Mucosa of descending colon (tissue), 3 donors: ENCODE measurements around the gene TMEM9B. TPM values are rescaled to one million over a fixed set of nuclear protein-coding genes. Genes with fewer than 3 reads are reported as not detected.

Source experiments
- ATAC-seq: fragments of 200-7000 bp; cut with Tn5 transposase; one replicate; pipeline ENCODE4 v1.9.1; 2020; ENCODE audit warnings: mild to moderate bottlenecking, moderate library complexity
- DNase-seq, 3 donors: peaks; one replicate each; pipeline ENCODE4 v3.0.0-alpha.2; 2020
- H3K36me3 ChIP-seq: fragments of 200-600 bp; one replicate; pipeline ENCODE4 v1.8.0; 2021; ENCODE audit warnings: low read depth, mild to moderate bottlenecking
- H3K4me1 ChIP-seq: fragments of 200-600 bp; one replicate; pipeline ENCODE4 v1.8.0; 2021; ENCODE audit warnings: low read depth, mild to moderate bottlenecking
- H3K4me3 ChIP-seq: fragments of 200-600 bp; one replicate; pipeline ENCODE4 v1.8.0; 2021; ENCODE audit warnings: mild to moderate bottlenecking
- H3K9me3 ChIP-seq: fragments of 200-600 bp; one replicate; pipeline ENCODE4 v1.8.0; 2021; ENCODE audit warnings: mild to moderate bottlenecking
- intact Hi-C, 2 donors: fragments of 100-400 bp; cut with DNase I in 1 of 2; cut with micrococcal nuclease in 1 of 2; formaldehyde crosslinking; loops; one replicate each; pipeline versions ENCODE4 v1.11.0 to v1.11.1; 2022; cut with DNase I, micrococcal nuclease
- total RNA-seq, 3 donors: library from RNA; stranded (reverse); fragmentation: NEBNext Ultra II Directional in 2 of 3; extraction: Animal tissue kit (Norgen Biotek cat#: 25700) in 2 of 3; gene quantifications; one replicate each; pipeline versions ENCODE4 v1.2.1 to v1.2.4, GENCODE V29; 2021 to 2023
- TF ChIP-seq, protein P1 (sequence below): fragments of 200-600 bp; IDR thresholded peaks from one replicate; pipeline ENCODE4 v1.8.0; 2022; ENCODE audit warnings: antibody characterized with exemption, mild to moderate bottlenecking
- donor health status: DM: no; HTN: no; CAD: no; lungs with moderate emphysema.
- donor health status: DM: no; HTN: no; CAD: no.
- donor health status: DM: no; HTN: yes; CAD: no.

Gene TMEM9B
- total RNA-seq, 3 donors from 2014 or later, result 51.4 to 109 (median 78.4) TPM

DNA sequence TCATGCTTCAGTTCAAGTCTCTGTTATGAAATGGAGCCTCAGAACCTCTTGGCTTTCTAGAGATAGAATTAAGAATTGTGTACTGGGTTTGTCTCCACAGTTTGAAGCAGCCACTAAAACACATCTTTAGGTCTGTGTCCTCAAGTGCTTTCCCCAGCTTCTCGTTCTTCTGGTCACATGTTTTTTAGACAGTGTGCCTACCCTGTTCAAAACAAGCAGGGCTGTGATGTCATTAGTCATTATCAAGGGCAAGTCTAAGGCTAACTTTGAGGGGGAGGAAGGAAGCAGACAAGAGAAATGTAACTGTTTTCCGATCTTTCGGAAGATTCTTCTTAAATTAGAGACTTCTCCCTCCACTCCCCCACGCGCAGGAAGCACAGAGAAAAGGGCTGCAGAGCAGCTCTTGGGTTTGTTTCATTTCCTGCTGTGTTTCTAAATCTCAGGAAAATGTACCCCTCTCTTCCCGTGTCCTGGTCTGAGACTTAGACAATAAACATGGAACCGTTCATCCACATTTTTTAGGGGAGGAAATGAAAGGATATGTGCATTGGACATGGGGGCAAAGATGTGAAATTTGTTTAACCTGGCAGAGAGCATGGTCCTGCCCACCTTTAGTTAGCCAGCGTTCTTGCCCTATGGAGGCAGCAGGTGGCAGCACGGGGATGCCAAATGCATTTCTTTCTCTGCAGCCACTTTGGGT lies 50.1 kb downstream of the TMEM9B start:
- Histone ChIP-seq H3K4me1 (no peaks in the 10 kb centered on the region), H3K36me3 (no peaks in the 10 kb centered on the region), H3K9me3 (no peaks in the 10 kb centered on the region), H3K4me3 (no peak overlapping the region)
- intact Hi-C loops, result no loop called here
- TF ChIP-seq, protein P1, sequence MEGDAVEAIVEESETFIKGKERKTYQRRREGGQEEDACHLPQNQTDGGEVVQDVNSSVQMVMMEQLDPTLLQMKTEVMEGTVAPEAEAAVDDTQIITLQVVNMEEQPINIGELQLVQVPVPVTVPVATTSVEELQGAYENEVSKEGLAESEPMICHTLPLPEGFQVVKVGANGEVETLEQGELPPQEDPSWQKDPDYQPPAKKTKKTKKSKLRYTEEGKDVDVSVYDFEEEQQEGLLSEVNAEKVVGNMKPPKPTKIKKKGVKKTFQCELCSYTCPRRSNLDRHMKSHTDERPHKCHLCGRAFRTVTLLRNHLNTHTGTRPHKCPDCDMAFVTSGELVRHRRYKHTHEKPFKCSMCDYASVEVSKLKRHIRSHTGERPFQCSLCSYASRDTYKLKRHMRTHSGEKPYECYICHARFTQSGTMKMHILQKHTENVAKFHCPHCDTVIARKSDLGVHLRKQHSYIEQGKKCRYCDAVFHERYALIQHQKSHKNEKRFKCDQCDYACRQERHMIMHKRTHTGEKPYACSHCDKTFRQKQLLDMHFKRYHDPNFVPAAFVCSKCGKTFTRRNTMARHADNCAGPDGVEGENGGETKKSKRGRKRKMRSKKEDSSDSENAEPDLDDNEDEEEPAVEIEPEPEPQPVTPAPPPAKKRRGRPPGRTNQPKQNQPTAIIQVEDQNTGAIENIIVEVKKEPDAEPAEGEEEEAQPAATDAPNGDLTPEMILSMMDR, result peak; percentile 20
- DNase-seq (peak in 1 of 3 donors; percentile 44), ATAC-seq (no peak)

DNA sequence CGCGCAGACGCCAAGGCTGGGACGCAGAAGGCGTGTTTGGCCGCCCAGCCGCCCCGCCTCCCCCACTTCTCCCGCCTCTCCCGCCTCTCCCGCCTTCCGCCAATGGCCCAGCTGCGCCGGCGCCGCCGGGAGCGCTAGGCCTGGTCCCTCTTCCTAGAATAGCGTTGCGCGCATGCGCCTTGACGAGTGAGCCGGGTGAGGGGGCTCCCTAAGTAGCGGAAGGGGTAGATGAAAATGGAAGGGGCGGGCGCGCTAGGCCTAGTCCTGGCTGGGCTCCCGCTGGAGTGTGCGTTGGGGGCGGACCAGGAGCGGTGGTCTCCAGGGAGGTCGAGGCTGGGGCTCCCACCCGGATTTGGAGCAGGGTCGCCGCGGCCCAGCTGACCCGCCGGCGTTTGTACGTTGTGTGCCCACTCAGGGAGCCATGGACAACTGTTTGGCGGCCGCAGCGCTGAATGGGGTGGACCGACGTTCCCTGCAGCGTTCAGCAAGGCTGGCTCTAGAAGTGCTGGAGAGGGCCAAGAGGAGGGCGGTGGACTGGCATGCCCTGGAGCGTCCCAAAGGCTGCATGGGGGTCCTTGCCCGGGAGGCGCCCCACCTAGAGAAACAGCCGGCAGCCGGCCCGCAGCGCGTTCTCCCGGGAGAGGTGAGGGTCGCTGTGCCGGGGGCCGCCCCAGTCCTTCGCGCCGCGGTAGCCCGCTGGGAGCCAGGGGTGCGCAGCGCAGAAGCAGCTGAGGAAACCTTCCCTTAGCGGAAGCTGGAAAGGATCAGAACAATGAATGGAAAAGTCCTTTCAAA lies 53.0 kb downstream of the TMEM9B start, which contains the start of gene AKIP1:
Gene AKIP1, plus strand, starts transcription at position 161 of the 795 bp plus-strand sequence. Its CDS starts 261 bp downstream, at position 422.
- ATAC-seq (peak; percentile 98), DNase-seq (peak; percentile 93 to 96 (median 96))
- H3K4me3 ChIP-seq, result peak within 1 kb of the TSS; percentile 74
- H3K36me3 ChIP-seq, result no peaks in the 10 kb centered on the region
- H3K4me1 ChIP-seq, result no peaks in the 10 kb centered on the region
- TF ChIP-seq, protein P1, result no peak
- intact Hi-C loops, result no loop called here
- no peaks in the 10 kb centered on the region for H3K9me3 ChIP-seq

DNA sequence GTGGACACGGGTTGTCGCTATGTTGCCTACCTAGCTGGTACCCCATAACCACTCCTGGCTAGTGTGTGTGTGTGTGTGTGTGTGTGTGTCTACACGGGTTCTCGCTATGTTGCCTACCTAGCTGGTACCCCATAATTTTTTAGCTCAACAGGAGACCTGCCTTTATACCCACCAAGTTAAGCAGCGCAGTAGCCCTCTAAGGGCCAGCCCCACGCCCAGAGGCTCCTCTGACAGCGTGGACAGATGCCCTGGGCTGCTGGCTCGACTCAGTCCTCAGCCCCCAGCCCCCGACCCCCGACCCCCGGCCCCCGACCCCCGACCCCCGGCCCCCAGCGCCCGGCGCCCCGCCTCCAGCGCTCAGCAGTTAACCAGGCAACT lies 53.6 kb downstream of the TMEM9B start:
- intact Hi-C loops, result no loop called here
- DNase-seq, result no peak
- TF ChIP-seq, protein P1, result no peak
- peak; percentile 9 for ATAC-seq
- H3K4me1 ChIP-seq, result no peaks in the 10 kb centered on the region
- no peaks in the 10 kb centered on the region for H3K9me3 ChIP-seq
- no peaks in the 10 kb centered on the region for H3K36me3 ChIP-seq
- H3K4me3 ChIP-seq, result peak overlapping the region; percentile 74

DNA sequence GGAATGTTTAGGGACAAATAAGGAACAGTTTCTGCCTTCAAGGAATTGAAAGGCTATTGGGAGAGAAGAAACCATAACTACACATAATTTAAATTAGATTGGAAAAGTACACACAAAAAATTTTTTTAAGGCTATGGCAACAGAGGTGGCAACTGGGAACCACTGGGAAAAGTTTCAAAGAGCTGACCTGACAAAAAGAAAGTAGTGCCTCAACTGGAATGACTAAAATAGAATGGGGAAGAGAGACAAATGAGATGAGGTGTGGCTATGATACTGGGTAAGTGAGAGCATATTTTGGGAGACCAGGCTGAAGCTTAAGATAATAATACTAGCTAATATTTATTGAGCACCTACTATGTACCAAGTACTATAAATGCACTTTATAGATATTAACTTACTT lies 56.1 kb downstream of the TMEM9B start:
- ATAC-seq (no peak), DNase-seq (no peak)
- Histone ChIP-seq H3K9me3 (no peaks in the 10 kb centered on the region), H3K4me1 (no peaks in the 10 kb centered on the region), H3K4me3 (no peak overlapping the region), H3K36me3 (no peaks in the 10 kb centered on the region)
- TF ChIP-seq, protein P1, result no peak
- intact Hi-C loops, result no loop called here

DNA sequence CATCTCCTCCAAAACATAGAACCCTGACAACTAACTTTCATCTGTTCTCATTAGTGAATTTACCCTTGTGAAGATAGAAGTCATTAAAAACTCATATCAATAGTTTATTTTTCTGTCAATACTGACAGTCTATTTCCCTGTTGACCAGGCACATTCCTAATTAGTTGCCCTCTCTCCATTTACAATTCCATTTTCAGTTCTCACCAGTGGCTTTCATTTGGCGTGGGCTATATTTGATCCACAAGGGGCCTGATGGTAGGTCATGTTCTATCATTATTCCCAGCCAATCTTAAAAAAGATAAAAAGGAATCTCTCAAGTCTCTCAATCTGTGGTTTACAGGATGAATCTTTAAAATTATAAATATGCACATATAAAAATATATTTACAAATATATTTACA lies 57.1 kb downstream of the TMEM9B start:
- no peak overlapping the region for H3K4me3 ChIP-seq
- no peaks in the 10 kb centered on the region for H3K9me3 ChIP-seq
- DNase-seq, result no peak
- no peaks in the 10 kb centered on the region for H3K4me1 ChIP-seq
- intact Hi-C loops, result no loop called here
- no peaks in the 10 kb centered on the region for H3K36me3 ChIP-seq
- no peak for ATAC-seq
- TF ChIP-seq, protein P1, result no peak
